NCI-H2107 treated with DMSO at 0.1 percent for 48 hours (cell line): ENCODE results near the gene IL23R.

Experiments
- DNase-seq: peaks from one replicate; lab custom pipeline; 2025; ENCODE audit not compliant: unreplicated experiment; lab: John Stamatoyannopoulos, UW

IL23R gene

DNA sequence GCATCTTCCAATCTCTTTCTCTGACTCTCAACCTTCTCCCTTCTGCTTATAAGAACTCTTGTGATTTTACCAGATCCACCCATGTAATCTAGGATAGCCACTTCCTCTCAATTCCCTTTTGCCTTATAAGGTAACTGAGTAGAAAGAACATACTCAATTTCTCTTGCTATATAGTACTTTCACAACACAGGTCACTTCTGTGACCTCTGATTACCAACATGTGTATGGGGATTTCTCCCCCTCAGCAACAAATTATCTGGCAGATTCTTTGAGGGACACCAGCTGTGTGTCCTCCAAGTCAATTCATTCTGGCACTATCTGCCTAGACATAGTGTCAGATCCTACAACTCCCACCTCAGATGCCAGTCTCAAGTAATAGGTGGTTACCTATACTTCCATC lies 62.5 kb downstream of the IL23R start:
- DNase-seq = no peak

DNA sequence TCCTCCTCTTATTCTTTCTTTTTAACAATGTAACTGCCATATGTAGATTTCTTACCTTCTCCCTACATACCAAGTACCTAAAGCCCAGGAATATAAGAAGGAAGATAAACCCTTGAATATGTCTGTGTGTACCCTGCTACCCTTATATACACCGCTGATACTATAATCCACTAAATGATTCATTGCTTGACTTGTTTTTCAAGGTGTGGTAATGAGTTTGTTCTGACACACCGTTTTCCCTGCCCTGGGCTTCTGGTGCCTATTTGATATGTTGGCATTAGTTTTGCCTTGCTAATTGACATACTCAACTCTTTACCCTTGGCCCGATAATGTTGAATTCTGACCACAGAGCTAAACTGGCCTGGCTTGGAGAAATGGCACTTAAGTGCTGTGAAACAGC lies 64.3 kb downstream of the IL23R start:
- no peak for DNase-seq

DNA sequence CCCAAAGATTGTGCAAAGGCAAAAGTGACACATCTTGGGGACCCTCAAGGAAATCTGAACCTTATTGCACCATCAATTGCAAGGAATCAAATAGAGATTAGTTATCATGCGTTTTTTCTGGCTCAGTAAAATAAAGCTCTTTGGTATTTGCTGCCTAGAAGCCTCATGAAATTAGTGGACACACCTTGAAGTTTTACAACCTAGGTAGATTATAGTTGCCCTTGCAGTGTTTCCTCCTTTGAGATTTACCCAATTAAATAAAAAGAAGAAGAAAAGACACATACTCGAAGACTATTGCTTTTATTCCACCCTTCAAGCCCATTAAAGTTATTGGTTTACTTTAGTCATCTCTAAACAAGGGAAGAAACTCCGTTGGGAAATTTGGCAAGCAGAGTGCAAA lies 70.0 kb downstream of the IL23R start:
- no peak for DNase-seq

DNA sequence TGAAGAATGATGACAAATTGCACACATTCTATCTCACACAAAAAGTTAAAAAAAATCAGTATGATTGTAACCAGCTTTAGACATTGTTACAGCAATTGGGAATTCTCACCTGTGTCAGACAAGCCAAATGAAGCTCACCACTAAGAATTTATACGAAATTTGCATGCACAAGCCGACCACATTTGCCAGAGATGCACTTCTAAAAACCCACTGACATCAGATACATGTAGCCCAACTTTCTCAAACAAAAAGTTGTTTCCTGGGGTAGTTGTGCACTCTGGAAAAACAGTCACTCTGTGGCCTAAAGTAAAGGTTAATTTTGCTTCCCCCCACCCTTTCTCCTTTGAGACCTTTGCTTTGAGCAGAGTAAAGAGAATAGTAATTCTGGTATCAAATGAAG lies 73.5 kb downstream of the IL23R start:
- DNase-seq = no peak

DNA sequence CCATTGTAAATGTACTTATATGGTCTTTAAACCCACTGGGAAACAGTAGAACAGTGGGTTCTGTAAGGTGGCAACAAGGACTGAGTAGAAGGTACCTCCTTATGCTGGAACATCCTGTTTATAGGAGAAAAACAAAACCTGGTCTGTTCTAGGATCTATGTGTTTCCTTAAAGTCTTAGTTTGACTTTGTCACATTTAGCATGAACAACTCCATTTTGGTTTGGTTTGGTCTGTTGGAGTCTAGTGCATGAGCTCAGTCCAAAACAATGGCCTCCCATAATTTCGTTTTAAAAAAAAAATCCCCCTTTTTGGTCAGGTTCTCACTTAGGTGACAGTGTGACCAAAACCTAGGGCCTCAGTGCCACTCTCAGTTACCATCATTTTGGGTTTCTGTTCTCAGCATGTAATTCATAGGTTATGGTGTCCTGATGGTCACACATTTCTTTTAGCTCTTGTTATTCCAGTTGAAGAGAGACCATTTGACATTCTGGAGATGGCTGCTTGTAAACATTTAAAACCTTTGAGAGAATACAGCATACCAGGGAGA lies 75.0 kb downstream of the IL23R start:
- no peak for DNase-seq

DNA sequence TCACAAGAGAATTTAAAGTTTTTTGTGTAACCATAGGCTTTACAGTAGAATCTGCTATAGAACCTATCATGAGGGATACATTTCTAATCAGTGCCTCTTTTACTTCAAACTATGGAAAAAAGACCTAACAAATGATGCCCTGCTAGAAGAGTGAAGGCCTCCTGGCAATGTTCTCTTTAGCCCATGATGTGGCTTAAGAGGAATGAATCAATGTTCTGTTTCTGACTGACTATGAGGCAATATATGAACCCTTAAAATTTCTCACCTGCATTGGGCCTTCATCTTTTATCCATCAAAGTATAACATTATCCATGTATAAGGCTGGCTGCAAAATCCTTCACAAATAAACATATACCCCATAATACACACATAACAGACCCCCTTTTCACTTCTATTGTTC lies 75.8 kb downstream of the IL23R start:
- DNase-seq = no peak

DNA sequence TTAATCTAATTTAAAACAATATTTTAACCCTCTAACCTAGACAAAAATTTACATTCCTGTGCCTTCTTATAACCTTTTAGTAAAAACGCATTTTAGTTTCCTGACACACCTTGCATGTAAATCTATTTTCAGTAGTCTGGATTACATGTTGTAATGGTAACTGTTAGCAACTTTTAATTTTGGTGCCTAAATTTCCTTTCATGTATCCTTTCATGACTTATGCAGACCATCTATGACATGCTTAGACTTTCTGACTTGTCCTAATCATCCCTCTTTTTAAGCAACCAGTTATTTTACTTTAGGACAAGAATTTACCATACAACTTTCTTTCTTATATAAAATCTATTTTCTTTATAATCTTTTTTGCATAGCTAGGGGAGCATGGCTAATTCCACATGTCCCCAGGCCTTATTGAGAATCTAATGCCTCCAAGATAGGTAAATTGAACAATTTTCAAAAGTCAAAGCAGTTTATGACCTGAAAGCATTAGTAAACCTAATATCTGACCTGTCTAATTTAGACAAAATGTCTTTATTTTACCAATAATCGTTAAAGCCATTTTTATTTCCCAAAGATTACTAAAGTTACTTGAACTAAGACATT lies 83.9 kb downstream of the IL23R start:
- DNase-seq = no peak

DNA sequence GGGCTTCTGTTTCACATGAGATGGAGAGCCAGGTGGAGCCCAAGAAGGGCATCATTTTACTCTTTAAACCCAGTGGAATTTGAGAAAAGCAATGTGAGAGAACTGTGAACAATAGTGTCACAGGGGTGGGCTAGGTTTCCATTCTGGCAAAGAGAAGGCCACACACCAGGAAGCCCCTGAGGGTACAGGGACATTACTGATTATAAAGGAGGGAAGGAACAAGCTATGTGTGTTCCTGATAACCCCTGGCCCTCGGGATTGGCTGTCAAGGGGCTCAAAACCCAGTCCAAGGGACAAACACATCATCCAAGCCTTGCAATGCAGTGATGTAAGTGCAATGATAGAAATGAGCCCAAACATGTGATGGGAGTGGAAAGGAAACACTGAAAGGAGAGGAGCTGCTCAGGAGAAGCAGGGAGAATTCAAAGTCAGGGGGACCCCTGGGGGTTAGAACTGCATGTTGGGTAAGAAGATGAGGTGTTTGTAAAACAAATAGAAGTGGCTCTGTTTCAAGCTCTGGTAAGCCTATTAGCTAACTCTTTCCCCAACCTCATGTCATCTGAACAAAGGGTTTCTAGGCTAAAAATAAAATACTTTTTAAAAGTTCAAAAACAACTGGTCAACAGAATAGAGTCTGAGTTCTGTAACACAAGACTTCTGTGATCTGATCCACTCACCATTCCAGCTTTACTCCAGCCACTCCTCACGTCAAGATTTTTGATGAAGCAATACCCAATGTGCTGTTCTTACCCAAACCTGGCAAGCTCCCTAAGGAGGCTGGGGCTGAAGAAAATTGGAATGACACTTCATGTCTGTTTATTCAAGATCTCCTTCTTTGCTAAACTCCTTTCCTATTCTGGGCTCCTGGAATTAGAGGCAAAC lies 90.3 kb downstream of the IL23R start:
- no peak for DNase-seq

DNA sequence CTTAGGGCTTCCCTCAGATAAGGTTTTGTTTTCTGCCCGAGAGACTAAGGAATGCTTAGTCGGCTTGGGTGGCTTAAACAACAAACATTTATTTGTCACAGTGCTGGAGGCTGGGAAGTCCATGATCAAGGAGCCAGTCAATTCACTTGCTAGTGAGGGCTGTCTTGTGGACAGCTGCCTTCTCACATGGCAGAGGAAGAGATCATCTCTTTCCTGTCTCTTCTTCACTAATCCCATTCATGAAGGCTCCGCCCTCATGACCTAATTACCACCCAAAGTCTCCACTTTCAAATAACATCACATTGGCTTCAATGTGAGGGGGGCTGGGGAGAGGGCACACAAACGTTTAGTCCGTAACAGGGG lies 90.9 kb downstream of the IL23R start:
- DNase-seq = no peak

DNA sequence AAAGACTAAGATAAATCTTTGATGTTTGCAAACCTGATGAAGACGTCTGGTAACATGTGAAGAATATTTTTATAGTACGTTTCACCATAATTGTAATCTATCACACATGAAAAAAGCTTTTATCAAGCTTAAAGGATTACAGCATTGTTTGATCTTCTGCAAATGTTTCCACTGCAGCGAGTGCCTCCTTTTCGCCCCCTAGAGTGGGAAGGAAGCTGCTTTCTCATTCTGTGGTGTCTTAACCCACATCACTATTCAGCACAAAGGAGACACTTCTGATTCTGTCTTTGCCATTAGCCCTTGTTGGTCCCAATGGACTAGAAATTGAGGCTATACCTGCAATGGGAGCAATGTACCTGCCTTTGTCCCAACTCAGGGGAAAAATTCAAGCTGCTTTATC lies 95.4 kb downstream of the IL23R start:
- DNase-seq = no peak

DNA sequence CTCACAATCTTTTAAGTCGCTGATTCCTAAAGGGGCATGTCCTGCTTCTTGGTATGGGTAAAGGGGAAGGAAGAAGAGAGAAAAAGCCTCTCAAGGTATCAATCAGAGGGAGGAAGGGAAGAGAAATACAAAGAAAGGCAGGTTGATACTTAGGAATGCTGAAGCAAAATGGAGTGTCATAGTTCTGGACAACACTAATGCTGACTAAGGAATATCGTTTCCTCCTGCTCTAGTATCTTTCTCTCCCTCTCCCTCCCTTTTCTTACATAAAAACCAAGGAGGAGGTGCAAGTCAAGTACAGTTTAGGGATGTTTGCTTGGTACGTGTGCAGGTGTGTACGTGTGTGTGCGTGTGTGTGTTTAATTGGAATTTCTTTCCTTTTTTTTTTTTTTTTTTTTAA lies 96.5 kb downstream of the IL23R start:
- no peak for DNase-seq

DNA sequence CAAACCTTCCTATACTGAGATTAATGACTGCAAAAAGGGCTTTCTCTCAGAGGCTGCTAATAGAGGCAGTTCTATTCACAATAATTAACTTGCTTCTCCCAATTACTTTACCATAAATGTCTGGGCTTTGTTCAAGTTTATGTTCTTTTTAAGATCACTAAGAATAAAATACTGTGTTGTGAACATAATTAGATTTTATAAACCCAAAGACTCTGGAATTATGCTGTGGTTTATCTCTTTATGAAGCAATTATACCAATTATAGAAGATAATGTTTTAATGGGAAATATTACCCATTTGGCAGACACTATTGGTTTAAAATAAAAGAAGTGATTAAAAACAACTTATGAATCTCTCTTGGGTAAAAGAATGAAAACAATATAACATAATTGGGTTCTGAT lies 97.9 kb downstream of the IL23R start:
- DNase-seq = no peak

DNA sequence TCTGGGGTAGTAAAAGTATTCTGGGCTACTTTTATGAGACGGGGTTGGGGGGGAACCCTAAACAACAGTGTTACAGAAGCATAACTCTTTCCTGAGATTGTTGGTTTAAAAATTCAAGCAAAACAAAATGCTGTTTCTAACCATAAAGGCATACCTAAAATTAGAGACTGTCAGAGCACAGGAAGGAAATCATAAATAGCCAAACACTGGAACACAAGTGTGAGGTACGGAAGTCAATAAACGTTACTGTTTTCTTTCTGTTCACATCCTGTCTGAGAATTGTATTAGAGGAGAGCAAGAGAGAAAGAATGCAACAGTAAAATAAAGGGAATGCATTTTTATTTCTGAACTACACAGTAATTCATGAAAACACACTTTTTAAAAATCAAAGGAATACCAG lies 98.6 kb downstream of the IL23R start:
- no peak for DNase-seq

DNA sequence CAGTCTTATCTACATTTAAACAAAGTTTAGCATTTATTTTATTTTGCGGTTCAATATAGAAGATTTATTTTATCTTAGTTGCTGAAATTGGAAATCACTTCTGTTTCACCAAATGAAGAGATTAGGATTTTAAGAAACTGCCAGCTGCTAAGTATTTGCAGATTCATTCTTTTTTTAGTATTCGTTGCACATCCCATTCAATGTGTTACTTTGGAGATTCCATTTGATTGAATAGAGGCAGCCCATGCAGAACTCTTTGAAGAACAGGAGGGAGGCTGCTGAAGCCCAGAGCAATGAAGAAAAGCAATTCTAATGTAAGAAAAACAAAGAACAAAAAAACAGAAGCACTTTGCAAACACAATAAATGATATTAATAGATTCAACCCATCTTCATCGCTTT lies 102.8 kb downstream of the IL23R start:
- no peak for DNase-seq

DNA sequence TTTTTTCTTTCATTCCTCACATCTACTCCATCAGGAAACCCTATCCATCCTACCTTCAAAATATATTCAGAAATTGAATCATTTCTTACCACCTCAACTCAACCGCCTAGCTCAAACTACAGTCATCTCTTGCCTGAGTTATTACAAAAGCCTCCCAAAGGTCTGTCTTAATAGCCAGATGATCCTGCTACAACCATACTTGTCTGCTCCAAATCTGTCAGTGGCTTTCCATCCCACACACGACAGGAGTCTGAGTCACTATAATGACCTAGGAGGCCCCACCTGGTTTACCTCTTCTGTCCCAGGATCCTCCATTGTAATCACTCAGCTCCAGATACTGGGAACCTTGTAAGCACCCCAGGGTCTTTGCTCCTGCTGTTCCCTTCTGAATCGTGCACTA lies 104.3 kb downstream of the IL23R start:
- DNase-seq = no peak

DNA sequence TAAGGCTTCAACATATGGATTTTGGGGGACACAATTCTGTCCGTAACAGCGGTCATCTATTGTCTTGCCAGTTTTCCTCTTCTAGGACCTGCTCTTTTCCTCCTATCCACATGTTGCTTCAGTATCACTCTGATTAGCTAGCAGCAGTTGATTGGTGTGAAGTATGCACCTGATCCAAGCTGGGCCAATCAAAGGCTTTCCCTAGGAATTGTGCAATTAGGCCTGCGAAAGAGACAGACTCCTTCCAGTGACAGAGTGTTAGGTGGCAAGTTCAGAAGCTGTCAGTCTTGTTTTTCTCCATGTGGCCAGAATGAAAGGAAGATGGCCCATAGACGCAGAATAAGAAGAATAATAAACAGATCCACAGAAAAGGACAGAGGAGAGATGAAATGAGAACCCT lies 107.3 kb downstream of the IL23R start:
- DNase-seq = no peak

DNA sequence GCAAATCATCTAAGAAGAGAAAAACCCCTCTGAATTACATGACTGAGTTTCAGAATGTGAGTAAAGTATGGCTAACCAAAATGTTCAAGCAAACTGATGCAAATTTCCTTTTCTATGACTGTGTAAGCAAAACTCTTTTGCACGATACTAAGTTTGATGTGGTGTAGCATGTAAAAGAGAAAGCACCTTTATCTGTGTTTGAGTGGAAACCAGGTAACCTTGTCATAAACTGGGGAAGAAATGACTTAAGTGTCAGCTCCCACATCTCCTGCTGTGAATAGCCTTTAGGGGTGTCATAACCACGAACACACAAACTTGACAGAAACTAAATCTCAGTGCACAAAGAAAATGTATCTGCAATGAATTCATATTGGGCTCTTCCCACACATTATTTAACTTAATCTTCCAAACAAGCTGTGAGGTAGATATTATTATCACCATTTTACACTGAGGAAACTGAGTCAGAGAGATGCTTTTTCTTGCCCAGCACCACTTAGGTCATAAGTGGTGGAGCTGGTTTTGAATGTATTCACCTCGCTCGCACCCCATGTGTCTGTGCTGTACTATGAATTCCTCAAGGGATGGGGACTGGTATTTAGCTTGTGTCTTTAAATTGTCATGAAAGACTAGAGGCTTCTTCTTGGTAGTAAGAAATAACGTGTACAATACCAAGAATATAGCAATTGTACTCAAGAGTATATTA lies 108.5 kb downstream of the IL23R start:
- DNase-seq = no peak

DNA sequence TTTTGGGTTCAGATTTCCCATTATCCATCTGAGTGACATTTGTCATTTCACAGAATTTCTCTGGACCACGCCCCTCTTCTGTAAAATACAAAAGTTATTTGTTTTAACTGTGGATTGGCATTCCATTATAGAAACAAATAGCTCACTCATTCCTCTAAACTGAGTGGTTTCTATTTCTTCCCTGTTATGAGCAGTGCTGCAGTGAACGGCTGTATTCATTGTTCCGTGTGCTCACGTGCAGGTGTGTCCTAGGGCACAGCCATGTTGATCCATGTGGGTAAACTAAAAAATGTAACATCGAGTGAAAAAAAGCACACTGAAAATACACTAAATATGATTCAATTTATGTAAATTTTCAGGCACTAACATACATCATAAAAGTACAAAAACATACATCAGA lies 114.4 kb downstream of the IL23R start:
- DNase-seq = no peak

DNA sequence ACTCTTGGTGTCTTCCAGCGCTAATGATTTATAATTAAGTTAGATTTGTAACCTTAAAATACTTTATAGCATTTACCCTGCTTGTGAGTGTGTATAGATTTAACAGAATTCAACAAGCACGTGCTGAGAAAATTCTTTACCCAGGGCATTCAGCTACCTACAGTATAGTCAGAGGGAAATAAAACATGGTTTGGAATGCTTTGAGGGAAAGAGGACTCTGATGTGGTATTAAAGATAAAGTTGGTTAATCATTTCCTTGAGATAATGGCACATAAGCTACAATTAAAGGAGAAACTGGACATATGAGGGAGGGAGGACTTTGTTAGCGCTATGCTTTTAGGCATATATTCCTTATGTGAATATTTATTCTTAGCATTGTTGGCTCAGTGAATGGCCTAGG lies 115.0 kb downstream of the IL23R start:
- no peak for DNase-seq

DNA sequence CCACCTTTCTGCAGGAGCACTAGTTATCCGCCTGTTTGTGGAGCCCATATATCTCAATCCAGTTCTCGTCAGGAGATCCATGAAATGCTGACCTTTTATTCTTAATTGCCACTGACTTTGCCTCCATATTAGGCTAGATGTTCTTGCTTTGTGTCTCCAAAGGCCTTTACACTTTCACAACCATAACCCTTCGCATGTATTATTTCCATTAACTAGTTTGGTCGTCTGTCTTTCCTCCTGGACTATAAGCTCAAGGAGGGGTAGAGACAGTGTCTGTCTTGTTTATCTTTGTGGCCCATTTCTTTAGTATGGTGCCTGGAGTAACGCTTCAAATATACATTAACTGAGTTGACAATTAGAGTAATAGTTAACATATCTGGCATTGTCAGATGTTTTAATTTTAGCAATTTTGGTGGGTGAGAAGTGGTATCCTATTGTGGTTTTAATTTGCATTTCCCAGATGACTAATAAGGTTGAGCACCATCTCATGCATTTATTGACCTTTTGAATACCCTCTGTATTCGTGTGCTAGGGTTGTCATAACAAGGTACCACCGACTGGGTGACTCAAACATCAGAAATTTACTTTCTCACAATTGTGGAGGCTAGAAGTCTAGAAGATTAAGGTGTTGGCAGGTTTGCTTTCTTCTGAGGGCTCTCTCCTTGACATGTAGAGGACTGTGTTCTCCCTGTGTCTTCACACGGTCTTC lies 119.7 kb downstream of the IL23R start:
- DNase-seq = no peak

DNA sequence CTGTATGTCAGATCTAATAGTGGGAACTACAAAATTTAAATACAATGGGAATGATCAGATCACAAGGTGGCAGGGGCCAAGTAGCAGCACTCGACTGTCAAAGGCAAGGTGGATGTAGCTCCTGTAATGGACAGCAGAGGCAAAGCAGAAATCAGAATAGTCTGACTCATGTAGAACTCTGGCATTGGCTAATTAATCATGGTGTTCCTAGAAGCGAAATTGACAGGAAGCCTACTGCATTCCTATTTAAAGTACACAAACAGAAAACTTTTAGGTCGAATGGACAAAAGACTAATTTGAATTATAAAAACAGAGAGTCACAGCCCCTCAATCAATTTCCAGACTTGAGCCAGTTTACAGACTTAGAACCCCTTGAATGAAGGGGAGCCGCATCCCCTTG lies 124.0 kb downstream of the IL23R start:
- no peak for DNase-seq
